Measurements from ENCODE around the gene PKM. TPM values are rescaled to one million over a fixed set of nuclear protein-coding genes. Genes with fewer than 3 reads are reported as not detected.

PKM gene
- total RNA-seq, 1 donor, result 2,299 TPM

DNA sequence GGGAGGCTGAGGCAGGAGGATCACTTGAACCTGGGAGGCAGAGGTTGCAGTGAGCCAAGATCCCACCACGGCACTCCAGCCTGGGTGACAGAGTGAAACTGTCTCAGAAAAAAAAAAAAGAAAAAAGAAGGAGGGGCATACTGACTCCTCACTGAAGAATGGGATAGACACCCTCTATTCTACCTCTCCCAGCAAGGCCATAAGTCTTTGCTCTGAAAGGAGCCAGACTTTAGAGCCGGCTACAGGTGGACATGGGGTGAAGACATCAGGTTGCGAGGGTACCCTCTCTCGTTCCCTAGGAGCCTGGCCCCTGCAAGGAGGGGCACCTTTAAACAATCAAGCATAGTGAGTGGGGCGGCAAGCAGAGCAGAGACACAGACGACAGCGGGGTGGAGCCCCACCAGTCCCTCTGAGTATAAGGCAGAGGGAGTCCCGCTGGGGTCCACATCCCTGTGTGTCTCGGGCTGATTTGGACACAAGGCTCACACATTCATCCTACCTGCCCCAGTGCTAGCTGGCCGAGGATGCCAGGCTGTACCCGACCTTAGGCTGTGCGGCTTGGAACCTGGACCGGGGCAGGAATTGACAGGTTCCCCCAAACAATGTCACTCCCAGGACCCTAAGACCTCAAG lies 34.5 kb downstream of the PKM start:
- TF ChIP-seq, protein P1, sequence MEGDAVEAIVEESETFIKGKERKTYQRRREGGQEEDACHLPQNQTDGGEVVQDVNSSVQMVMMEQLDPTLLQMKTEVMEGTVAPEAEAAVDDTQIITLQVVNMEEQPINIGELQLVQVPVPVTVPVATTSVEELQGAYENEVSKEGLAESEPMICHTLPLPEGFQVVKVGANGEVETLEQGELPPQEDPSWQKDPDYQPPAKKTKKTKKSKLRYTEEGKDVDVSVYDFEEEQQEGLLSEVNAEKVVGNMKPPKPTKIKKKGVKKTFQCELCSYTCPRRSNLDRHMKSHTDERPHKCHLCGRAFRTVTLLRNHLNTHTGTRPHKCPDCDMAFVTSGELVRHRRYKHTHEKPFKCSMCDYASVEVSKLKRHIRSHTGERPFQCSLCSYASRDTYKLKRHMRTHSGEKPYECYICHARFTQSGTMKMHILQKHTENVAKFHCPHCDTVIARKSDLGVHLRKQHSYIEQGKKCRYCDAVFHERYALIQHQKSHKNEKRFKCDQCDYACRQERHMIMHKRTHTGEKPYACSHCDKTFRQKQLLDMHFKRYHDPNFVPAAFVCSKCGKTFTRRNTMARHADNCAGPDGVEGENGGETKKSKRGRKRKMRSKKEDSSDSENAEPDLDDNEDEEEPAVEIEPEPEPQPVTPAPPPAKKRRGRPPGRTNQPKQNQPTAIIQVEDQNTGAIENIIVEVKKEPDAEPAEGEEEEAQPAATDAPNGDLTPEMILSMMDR (IDR thresholded peaks at IDR 0.05; ENCODE audit: extremely low read depth, low read depth, low read length), result no peak
- Histone ChIP-seq H3K4me2 (ENCODE audit: insufficient read depth, low read length) (peak overlapping the region; percentile 76), H3K27ac (ENCODE audit: low read depth, low read length) (no peak overlapping the region), H3K9me3 (ENCODE audit: low read depth, low read length) (no peaks in the 10 kb centered on the region), H3K4me1 (ENCODE audit: insufficient read depth, low read length) (peaks cover 3% of the 10 kb centered on the region), H3K79me2 (ENCODE audit: insufficient read depth, low read length) (no peaks in the 10 kb centered on the region), H2AFZ (ENCODE audit: low read length) (no peak overlapping the region), H3K4me3 (ENCODE audit: insufficient read depth, low read length) (no peak overlapping the region), H3K27me3 (ENCODE audit: insufficient read depth, low read length) (no peaks in the 10 kb centered on the region), H4K20me1 (ENCODE audit: insufficient read depth, low read length) (peaks cover 41% of the 10 kb centered on the region), H3K36me3 (ENCODE audit: insufficient read depth, low read length) (peaks cover 35% of the 10 kb centered on the region)
- DNase-seq (ENCODE audit: insufficient read length, low spot score, missing footprints), result peak; percentile 89

DNA sequence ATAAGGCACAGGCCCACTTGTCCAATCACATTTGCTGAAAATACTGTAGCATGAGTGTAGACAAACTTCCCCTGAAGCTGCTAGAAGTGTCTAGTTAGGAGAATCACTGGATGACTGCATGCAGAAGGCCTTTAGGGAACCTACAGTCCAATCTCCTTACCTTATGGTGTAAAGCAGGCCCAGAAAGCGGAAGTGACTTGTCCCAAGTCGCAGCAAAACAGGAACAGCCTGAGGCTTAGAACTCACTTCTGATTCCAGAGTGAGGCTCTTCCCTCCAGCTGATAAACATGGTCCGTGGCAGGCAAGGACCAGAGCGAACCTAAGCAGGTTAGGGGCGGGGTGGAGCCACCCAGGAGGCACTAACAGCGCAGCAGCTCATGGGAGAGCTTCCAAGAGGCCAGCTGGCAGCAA lies 35.9 kb downstream of the PKM start:
- Histone ChIP-seq H3K27ac (ENCODE audit: low read depth, low read length) (no peak overlapping the region), H3K4me3 (ENCODE audit: insufficient read depth, low read length) (no peak overlapping the region), H4K20me1 (ENCODE audit: insufficient read depth, low read length) (peaks cover 27% of the 10 kb centered on the region), H3K4me2 (ENCODE audit: insufficient read depth, low read length) (no peak overlapping the region), H3K27me3 (ENCODE audit: insufficient read depth, low read length) (peaks cover 5% of the 10 kb centered on the region), H3K36me3 (ENCODE audit: insufficient read depth, low read length) (peaks cover 21% of the 10 kb centered on the region), H3K4me1 (ENCODE audit: insufficient read depth, low read length) (peaks cover 3% of the 10 kb centered on the region), H3K9me3 (ENCODE audit: low read depth, low read length) (no peaks in the 10 kb centered on the region), H3K79me2 (ENCODE audit: insufficient read depth, low read length) (no peaks in the 10 kb centered on the region), H2AFZ (ENCODE audit: low read length) (no peak overlapping the region)
- DNase-seq (ENCODE audit: insufficient read length, low spot score, missing footprints), result peak; percentile 71
- TF ChIP-seq, protein P1 (IDR thresholded peaks at IDR 0.05; ENCODE audit: extremely low read depth, low read depth, low read length), result no peak

DNA sequence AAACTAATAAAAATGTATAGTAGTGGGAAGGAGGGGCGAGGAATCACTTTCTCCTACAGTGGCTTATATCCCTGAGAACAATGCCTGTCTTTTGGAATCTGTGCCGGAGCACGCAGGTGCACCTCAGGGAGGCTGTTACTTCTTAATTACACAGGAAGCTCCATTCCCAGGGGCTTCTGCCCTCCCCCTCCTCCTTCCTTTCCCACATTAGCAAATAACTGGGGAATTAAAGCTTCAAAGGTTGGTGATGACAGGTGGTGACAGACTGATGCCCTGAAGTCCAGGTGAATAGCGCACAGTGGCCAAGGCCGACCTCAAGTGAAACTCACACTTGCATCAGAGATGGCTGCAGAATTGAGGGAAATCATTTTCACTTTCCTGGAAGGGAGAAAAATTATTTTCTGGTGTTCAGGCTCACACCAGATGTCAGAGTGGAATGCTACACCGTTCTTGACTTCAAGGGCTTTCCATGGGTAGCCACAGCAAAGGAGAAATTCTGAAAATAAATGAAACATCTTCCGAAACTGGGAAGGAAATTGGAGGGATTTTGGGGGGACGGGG lies 37.1 kb downstream of the PKM start:
- Histone ChIP-seq H3K27me3 (ENCODE audit: insufficient read depth, low read length) (peaks cover 5% of the 10 kb centered on the region), H3K9me3 (ENCODE audit: low read depth, low read length) (no peaks in the 10 kb centered on the region), H3K4me3 (ENCODE audit: insufficient read depth, low read length) (no peak overlapping the region), H2AFZ (ENCODE audit: low read length) (no peak overlapping the region), H3K4me2 (ENCODE audit: insufficient read depth, low read length) (no peak overlapping the region), H3K27ac (ENCODE audit: low read depth, low read length) (no peak overlapping the region), H3K79me2 (ENCODE audit: insufficient read depth, low read length) (no peaks in the 10 kb centered on the region), H3K36me3 (ENCODE audit: insufficient read depth, low read length) (peaks cover 9% of the 10 kb centered on the region), H3K4me1 (ENCODE audit: insufficient read depth, low read length) (no peaks in the 10 kb centered on the region), H4K20me1 (ENCODE audit: insufficient read depth, low read length) (peaks cover 15% of the 10 kb centered on the region)
- TF ChIP-seq, protein P1 (IDR thresholded peaks at IDR 0.05; ENCODE audit: extremely low read depth, low read depth, low read length), result no peak
- peak; percentile 65 for DNase-seq (ENCODE audit: insufficient read length, low spot score, missing footprints)

DNA sequence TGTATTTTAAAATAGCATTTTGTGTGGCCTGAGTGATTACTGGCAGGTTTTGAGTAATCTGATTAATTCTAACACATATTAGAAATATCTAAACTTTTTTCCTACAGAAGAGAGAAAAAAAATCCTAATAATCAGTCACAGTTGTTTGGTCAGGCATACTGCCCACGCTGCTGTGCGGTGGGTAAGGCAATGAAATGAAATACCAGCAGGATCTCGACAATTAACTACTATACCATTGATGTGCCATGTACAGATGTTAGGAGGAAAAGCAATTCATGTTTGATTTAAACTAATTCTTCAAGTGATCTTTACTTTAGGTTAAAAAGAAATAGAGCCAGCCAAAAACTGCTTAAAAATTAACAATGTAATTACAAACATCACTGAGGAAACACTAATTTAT lies 38.6 kb downstream of the PKM start:
- DNase-seq (ENCODE audit: insufficient read length, low spot score, missing footprints), result no peak
- no peaks in the 10 kb centered on the region for H3K36me3 ChIP-seq (ENCODE audit: insufficient read depth, low read length)
- TF ChIP-seq, protein P1 (IDR thresholded peaks at IDR 0.05; ENCODE audit: extremely low read depth, low read depth, low read length), result no peak
- H3K27ac ChIP-seq (ENCODE audit: low read depth, low read length), result no peak overlapping the region
- H3K79me2 ChIP-seq (ENCODE audit: insufficient read depth, low read length), result no peaks in the 10 kb centered on the region
- H3K27me3 ChIP-seq (ENCODE audit: insufficient read depth, low read length), result peaks cover 8% of the 10 kb centered on the region
- no peak overlapping the region for H3K4me3 ChIP-seq (ENCODE audit: insufficient read depth, low read length)
- H3K4me1 ChIP-seq (ENCODE audit: insufficient read depth, low read length), result no peaks in the 10 kb centered on the region
- peaks cover 4% of the 10 kb centered on the region for H4K20me1 ChIP-seq (ENCODE audit: insufficient read depth, low read length)
- H2AFZ ChIP-seq (ENCODE audit: low read length), result no peak overlapping the region
- no peaks in the 10 kb centered on the region for H3K9me3 ChIP-seq (ENCODE audit: low read depth, low read length)
- H3K4me2 ChIP-seq (ENCODE audit: insufficient read depth, low read length), result no peak overlapping the region
